Progenitor cell of endocrine pancreas (in vitro differentiated cells): ENCODE measurements around the gene RUNX2. TPM values are rescaled to one million over a fixed set of nuclear protein-coding genes. Genes with fewer than 3 reads are reported as not detected.
A peak's percentile ranks its signal among the peaks of the same experiment; 100 is the strongest.

Experiments used
- DNase-seq: peaks from one replicate; pipeline ENCODE4 v3.0.0; 2021; ENCODE audit warnings: low spot score; ENCODE audit not compliant: unreplicated experiment
- H3K27ac Mint-ChIP-seq: 2 replicates; pipeline ENCODE4 v1.8.0; 2021; ENCODE audit warnings: mild to moderate bottlenecking, moderate library complexity, mixed read lengths
- H3K27me3 Mint-ChIP-seq: 2 replicates; pipeline ENCODE4 v1.8.0; 2021; ENCODE audit warnings: mixed read lengths
- H3K36me3 Mint-ChIP-seq: 2 replicates; pipeline ENCODE4 v1.8.0; 2022; ENCODE audit warnings: mixed read lengths; ENCODE audit not compliant: insufficient read depth
- H3K4me1 Mint-ChIP-seq: 2 replicates; pipeline ENCODE4 v1.8.0; 2021; ENCODE audit warnings: low read depth, mixed read lengths
- H3K4me3 Mint-ChIP-seq: 2 replicates; pipeline ENCODE4 v1.8.0; 2021; ENCODE audit warnings: low read depth, mild to moderate bottlenecking, moderate library complexity, mixed read lengths
- H3K9me3 Mint-ChIP-seq: 2 replicates; pipeline ENCODE4 v1.8.0; 2021; ENCODE audit warnings: low read depth, mixed read lengths
- CTCF ChIP-seq: fragments of 200-600 bp; sonication (generic); IDR thresholded peaks from one replicate; pipeline ENCODE4 v1.5.0; 2021; ENCODE audit warnings: antibody characterized with exemption, mild to moderate bottlenecking; ENCODE audit not compliant: unreplicated experiment
- total RNA-seq: library from RNA; stranded (reverse); gene quantifications from 2 replicates; pipeline ENCODE4 v1.2.1, GENCODE V29; 2021

Gene RUNX2
- total RNA-seq, 1 donor from 2014 or later: 0.46 TPM

DNA sequence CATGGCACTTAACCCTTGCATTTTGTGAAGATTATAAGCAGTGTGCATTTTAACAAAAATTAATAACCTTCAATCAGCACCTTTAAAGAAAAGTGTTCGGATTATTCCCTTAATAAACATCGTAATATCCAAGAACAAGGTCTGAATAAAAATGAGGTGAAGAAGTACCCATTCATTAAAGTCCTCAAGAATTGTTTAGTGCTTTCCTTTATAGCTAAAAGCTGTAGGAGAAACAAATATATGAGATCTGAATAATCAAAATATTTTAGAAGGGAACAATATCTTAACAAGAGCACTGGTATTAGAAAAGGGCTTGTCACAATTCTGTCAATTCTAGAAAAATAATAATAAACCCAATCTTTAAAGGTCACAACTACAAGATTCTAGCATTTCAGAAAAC, 217.3 kb downstream of the RUNX2 start:
- DNase-seq: no peak
- H3K4me3 Mint-ChIP-seq: no peak overlapping the region
- H3K9me3 Mint-ChIP-seq: no peaks in the 10 kb centered on the region

DNA sequence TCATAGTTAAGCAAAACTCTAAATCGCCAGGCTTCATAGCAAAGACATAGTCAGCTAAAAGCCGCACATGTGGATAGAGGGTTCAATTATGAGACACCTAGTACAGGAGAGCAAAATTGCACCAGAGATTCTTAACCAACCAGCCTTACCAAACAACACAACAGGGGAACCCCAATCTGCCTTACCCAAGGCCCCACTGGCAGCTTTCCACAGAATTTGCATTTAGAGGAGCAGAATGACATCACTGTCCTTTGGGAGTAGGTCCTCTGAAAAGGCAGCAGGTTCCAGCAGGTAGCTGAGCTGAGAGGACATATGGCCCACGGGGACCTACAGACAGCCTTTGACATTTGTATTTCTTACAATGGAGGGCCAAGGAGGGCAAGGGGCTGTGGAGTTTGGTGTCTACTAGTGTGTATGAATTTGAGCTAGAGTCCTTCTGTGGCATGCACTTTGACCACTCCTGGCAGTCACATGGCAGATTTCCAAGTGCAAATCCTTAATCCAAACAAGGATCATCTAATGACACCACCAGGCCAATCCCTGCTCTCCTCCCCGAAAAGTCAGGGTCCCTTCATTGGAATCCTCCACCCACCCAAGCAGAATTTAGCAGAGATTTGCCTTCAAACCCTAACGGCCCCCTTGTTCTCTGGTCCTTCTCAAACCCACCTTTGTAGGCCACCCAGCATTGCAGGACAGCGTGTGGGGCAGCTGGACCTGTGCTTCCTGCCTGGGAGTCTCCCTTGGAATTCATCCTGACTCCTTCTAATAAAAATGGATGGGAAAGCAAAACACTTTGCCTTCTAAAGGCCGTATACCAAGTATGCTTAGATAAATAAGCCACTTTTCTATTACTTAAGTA, 220.8 kb downstream of the RUNX2 start:
- H3K4me1 Mint-ChIP-seq: peaks cover 1% of the 10 kb centered on the region
- no peak overlapping the region for H3K27ac Mint-ChIP-seq
- no peak for TF ChIP-seq CTCF
- H3K9me3 Mint-ChIP-seq: no peaks in the 10 kb centered on the region
- no peaks in the 10 kb centered on the region for H3K27me3 Mint-ChIP-seq
- no peak for DNase-seq
- no peak overlapping the region for H3K4me3 Mint-ChIP-seq
- H3K36me3 Mint-ChIP-seq: no peaks in the 10 kb centered on the region

More for the DNA sequence above, 217.3 kb downstream of the RUNX2 start:
- no peaks in the 10 kb centered on the region for H3K27me3 Mint-ChIP-seq
- H3K4me1 Mint-ChIP-seq: peaks cover 6% of the 10 kb centered on the region
- H3K27ac Mint-ChIP-seq: no peak overlapping the region
- H3K36me3 Mint-ChIP-seq: no peaks in the 10 kb centered on the region
- no peak for TF ChIP-seq CTCF

- no peak for TF ChIP-seq CTCF
- Mint-ChIP-seq H3K27ac (no peak overlapping the region), H3K9me3 (no peaks in the 10 kb centered on the region), H3K27me3 (no peaks in the 10 kb centered on the region), H3K4me3 (no peak overlapping the region), H3K4me1 (peaks cover 14% of the 10 kb centered on the region), H3K36me3 (no peaks in the 10 kb centered on the region)
- no peak for DNase-seq
Measured at GRCh38 chr6:45552536-45552935, 224.4 kb downstream of the RUNX2 start.

GRCh38 chr6:45553730-45554344, 225.7 kb downstream of the RUNX2 start:
- no peaks in the 10 kb centered on the region for H3K9me3 Mint-ChIP-seq
- TF ChIP-seq CTCF: no peak
- no peaks in the 10 kb centered on the region for H3K27me3 Mint-ChIP-seq
- H3K4me3 Mint-ChIP-seq: no peak overlapping the region
- peak overlapping the region; percentile 5 for H3K27ac Mint-ChIP-seq
- peaks cover 14% of the 10 kb centered on the region for H3K4me1 Mint-ChIP-seq
- no peaks in the 10 kb centered on the region for H3K36me3 Mint-ChIP-seq
- DNase-seq: no peak

DNA sequence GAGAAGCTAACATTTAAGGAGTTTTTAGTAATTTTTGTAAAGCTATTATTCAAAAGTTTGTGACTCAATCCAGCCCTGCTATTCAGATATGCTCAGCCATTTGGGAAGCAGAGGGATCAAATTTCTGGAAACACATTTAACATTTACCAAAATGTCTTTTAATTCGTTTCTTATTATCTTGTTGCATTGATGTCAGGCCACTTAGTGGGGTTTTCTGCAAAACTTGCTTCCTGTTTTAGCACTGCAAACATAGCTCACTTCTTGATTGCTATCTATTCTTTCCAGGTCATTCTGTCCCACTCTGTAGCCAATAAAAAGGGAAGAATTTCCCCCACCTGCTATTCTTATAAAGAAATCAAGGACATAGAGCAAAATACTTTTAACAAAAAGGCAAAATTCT, 226.5 kb downstream of the RUNX2 start:
- Mint-ChIP-seq H3K27ac (no peak overlapping the region), H3K4me3 (no peak overlapping the region), H3K36me3 (no peaks in the 10 kb centered on the region), H3K27me3 (no peaks in the 10 kb centered on the region), H3K9me3 (no peaks in the 10 kb centered on the region), H3K4me1 (peaks cover 14% of the 10 kb centered on the region)
- TF ChIP-seq CTCF: no peak
- DNase-seq: no peak
